SHP77 (cell line): Measurements from ENCODE around the gene SHISA7.

ENCODE experiments used
- DNase-seq, 2 experiments: peaks; one replicate each; lab custom pipeline; 2025; lab: John Stamatoyannopoulos, UW

SHISA7 gene

DNA sequence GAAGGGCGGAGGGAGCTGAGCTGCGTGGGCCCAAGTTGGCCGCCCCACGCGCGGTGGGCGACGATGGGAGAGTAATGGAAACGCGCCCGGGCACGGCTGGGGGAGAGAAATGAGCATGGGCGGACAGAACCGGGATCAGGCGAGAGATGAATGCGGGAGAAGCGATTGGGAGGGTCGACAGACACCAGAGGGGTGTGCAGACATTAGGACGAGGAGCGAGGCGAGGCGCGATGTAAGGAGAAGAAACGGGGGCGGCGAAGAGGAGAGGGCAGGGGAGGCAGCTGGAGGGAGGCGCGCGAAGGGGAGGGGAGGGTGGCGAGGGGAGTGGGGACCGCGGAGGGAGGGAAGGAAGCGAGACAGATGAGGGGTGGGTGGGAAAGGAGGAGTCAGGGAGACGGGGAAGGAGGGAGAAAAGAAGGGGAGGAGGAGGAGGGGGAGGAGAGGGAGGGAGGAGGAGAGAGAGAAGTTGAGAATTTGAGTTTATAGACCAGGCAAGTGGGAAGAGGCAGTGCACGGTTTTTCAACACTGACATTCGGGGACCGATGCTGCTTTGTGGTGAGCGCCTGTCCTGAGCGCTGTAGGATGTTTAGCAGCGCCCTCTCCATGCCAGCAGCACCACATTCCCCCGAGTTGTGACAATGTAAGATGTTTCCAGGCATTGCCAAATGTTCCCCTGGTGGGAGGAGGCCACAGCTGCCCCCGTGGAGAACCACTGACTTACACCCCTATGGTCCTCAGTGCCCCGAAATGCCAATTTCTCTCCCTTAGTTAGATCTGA lies at the start of gene SHISA7:
TSS of gene SHISA7 (minus strand) at position 256 of the 779 bp plus-strand sequence. CDS start 437 bp downstream, outside the sequence.
- no peak for DNase-seq

DNA sequence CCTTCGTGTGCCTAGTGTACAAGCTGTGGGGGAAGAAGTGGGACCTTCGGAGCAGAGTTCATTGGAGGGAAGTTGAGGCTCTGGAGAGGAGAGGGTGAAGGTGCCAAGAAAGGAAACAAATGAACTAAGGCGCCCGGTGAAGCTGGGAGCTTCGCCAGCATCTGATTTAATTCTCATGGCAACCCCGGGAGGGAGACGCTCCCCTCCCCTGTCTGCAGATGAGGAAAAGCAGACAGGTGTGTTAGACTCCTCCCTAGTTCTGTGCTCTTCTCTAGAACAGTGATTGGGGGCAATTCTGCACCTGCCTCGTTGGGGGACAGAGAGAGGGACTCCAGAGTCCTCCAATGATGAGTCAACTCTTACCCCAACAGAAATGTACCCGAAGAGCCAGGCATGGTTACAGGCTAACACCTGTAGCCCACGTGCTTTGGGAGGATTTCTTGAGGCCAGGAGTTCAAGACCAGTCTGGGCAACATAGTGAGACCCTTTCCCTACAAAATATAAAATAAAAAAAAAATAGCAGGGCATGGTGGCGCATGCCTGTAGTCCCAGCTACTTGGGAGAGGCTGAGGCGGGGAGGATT lies 49.4 kb upstream of the SHISA7 start:
- no peak for DNase-seq

GRCh38 chr19:55491546-55492360 lies 48.7 kb upstream of the SHISA7 start:
- DNase-seq, result peak in 1 of 2 experiments; percentile 28

- DNase-seq, result no peak
These were observed 47.7 kb upstream of the SHISA7 start for GRCh38 chr19:55490478-55491432.

DNA sequence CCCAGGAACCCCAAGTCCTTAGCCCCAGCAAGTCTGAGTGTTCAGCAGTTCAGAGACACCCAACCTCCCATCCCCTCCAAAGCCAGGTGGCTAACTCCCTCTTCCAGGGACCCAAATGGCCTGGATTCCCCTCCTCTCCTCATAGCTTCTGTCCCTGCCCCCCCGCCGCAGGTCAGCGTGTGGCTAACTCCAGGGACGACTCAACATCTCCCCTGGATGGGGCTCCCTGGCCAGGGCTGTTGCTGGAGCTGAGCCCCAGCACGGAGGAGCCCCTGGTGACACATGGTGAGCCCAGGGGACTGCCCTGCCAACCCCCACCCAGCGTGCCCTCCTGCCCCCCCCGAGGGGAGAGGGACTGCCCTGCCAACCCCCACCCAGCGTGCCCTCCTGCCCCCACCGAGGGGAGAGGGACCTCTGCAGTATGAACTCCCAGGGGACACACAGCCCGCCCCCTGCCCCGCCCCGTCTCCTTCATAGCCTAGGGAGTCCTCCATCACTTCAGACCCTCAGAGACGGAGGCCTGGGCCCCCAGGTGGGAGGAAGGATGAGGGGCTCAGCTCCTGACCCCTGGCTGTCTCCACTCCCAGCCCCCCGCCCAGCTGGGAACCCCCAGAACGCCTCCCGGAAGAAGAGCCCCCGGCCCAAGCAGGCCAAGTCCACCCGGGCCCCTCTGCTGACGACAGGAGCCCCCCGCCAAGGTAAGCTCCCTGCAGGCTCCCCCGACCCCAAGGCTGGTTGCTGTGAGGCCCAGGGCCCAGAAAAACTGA lies 46.8 kb upstream of the SHISA7 start:
- no peak for DNase-seq

DNA sequence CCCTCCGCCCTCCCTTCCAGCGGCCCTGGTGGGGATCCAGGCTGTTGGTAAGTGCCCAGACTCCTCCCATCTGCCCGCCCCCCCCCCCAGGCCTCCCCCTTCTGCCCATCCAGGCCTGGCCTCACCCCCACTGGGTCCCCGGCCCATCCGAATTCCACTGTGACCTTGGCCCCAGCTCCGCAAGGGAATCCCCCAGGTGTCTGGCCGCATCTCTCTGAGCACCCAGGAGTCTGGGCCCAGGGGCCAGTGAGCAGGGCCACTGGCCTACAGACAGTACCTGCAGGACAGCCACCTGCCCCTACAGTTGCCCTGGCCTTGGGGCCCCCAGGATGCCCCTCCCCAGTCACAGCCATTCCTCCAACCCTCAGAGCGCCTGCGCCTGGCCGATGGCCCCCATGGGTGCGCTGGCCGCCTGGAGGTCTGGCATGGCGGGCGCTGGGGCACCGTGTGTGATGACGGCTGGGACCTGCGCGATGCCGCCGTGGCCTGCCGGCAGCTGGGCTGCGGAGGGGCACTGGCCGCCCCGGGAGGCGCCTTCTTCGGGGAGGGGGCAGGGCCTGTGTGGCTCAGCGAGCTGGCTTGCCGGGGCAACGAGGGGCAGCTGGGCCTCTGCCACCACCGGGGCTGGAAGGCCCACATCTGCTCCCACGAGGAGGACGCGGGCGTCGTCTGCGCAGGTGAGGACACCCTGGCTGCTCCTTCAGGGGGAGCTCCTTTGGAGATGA lies 46.0 kb upstream of the SHISA7 start:
- no peak for DNase-seq

DNA sequence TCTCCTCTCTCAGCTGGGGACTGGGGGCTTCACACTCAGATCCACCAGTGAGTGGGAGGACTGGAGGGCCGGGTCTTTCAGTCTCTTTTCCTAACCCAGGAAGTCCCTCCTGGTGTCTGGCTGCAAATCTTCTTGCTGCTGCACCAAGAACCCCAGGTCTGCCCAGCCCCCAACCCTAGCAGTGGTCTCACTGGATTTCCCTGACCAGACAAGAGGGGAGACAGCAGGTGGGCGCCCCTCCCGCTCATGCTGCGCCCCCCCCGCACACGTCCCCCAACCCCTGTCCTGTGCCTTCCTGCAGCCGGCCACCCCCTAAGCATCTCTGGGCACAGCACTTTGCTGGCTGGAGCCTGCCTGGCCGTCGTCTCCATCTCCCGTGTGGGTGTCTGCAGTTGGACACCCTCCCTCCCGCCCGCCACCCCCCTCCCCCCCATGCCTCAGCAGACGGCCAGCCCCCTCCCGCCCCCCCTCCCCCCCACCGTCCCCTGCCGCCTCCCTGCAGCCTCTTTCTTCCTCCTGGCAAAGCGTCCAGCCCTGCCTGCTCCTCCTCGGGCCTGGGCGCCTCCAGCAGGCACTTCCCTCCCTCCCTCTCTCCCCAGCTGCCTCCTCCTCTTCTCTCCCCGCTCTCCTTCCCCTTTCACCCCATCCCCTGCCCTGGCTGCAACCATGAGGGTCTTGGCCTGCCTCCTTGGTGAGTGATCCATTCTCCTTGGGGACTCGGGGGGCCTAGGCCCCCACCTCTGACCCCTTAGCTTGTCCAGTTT lies 45.0 kb upstream of the SHISA7 start, which contains the start of gene SSC5D:
TSS of gene SSC5D (plus strand) at position 513 of the 764 bp plus-strand sequence. CDS start at position 667, 154 bp downstream.
- no peak for DNase-seq

- no peak for DNase-seq
These were observed 44.1 kb upstream of the SHISA7 start for GRCh38 chr19:55486971-55487923.

DNA sequence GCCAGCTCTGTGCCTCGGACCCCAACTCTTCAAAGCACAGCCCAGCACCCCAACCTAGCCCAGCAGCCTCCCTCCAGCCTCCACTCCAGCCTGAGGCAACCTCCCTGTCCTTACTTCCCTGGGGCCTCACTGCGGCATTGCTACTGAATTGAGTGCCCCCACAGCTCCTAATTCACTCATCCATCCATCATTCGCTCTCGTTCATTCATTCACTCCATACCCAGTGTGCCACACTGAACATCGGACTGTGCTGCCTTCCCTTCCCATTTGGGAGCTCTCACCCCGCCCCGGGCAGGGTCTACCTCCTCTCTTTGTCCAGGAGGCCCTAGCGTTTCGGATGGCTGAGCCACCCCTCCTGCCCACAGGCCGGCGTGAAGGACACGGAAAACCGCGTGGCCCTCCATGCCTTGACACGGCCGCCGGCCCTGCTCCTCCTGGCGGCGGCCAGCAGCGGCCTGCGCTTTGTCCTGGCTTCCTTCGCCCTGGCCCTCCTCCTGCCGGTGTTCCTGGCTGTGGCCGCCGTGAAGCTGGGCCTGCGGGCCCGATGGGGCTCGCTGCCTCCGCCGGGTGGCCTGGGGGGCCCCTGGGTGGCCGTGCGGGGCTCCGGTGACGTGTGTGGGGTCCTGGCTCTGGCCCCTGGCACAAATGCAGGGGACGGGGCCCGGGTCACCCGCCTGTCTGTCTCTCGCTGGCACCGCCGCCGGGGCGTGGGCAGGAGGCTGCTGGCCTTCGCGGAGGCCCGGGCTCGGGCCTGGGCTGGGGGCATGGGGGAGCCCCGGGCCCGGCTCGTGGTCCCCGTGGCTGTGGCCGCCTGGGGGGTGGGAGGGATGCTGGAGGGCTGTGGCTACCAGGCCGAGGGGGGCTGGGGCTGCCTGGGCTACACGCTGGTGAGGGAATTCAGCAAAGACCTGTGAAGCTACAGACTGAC lies 43.2 kb upstream of the SHISA7 start:
- DNase-seq, result no peak

DNA sequence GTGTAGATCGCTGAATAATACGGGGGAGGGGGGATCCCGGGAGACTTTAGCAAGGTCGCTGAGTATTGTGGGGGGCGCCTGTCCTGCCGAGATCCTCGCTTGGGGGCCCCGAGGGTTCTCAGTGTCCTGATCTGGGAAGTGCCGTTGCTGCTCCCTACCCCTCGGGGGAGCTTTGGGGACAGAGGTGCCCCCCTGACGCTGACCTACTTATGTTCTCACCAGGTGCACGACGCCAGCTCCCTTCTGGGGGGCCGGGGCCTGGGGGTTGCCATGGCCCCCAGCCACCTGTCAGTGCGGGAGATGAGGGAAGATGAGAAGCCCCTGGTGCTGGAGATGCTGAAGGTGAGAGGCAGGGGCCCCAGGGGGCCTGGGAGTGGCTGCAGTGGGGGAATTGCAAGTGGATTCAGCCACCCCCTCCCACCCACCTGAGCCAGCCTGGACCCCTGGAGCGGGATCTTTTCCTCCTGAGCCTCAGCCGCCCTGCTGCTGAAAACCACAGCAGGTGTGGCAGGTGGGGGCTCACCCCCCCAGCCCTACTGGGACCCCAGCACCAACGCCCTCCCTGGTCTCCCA lies 42.4 kb upstream of the SHISA7 start:
- no peak for DNase-seq

DNA sequence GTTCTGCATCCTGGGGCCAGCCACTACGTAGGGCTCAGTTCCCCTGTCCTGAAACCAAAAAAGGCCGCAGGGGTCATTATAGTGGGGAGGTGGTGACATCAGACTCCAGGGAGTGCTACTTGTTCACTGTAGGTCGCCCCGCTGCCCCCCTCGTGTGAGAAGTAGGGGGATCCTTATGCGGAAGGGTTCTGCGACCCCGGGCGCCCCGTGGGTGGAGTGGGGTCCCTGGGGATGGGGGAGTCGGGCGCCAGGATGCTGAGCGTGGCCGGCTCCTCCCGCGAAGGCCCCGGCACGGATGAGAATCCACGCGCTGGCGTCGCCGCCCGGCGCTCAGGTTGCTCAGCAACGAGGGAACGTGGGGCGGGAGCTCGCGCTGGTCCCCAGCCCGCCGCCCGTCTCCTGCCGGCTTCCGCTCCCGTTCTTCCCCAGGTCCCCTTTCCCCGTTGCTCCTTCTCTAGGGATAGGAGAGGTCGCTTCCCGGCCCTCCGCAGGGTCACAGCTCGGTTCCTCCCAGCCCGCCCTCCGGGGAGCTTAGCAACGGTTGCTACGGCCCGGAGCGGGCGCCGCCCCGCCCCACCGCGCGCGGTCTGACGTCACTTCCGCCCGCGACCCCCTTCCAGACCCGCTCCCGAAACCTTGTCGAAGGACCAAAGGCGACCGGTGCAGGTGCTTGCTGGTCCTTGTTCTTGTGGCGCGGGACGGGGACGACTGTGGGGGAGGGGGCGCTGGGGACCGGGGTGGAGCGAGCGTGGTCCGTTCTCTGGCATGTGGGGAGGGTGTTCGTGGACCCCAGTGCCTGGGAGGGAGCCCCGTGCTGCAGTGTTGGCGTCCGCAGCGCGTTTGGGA lies 41.7 kb upstream of the SHISA7 start, which contains the start of gene NAT14:
TSS of gene NAT14 (plus strand) at position 596 of the 846 bp plus-strand sequence. CDS start 521 bp downstream, outside the sequence.
- peak; percentile 44 to 61 for DNase-seq

DNA sequence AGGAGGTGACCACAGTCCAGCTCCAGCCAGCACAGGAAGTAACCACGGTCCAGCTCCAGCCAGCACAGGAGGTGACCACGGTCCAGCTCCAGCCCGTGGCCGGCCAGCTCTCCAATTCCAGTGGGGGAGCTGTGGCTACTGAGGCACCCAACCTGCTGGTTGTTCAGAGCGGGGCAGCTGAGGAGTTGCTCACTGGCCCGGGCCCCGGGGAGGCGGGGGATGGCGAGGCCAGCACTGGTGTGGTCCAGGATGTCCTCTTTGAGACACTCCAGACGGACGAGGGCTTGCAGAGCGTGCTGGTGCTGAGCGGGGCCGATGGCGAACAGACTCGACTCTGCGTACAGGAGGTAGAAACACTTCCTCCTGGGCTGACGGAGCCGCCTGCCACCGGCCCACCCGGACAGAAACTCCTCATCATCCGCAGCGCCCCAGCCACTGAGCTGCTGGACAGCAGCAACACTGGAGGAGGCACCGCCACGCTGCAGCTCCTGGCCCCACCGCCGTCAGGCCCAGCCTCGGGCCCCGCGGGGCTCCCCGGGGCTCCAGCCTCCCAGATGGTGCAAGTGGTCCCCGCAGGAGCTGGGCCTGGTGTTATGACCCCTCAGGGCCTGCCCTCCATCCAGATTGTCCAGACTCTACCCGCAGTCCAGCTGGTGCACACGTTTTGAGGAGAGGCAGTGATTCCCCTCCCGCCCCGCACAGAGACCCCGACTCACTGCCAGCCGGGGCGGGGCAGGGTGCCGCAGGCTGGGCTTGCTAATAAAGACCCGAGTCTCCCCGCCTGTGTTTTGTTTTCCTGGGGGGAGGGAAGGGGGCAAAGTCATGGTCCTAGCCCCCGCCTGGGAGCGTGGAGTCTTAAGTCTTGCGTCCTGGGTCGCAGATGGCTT lies 40.8 kb upstream of the SHISA7 start:
- no peak for DNase-seq

DNA sequence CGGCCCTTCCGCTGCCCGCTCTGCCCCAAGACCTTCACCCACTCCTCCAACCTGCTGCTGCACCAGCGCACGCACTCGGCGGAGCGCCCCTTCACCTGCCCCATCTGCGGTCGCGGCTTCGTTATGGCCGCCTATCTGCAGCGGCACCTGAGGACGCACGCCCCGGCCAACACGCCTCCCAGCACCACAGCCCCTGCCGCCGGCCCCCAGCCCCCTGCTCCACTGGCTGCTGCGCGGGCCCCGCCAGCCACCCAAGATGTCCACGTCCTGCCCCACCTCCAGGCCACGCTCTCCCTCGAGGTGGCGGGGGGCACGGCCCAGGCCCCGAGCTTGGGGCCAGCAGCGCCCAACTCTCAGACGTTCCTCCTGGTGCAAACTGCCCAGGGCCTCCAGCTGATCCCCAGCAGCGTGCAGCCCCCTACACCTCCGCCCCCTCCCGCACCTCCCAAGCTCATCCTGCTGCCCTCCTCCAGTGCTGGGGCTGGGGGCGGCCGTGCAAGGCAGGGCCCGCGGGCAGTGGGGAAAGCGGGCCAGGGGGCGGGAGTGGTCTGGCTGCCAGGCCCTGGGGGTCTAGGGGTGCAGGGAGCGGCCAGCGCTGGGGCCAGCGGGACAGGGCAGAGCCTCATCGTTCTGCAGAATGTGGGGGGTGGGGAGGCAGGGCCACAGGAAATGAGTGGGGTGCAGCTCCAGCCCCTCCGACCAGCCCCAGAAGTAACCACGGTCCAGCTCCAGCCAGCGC lies 40.0 kb upstream of the SHISA7 start:
- DNase-seq, result no peak
